Tibial nerve (tissue), 4 donors: ENCODE measurements around the gene SH3GL1. TPM values are rescaled to one million over a fixed set of nuclear protein-coding genes. Genes with fewer than 3 reads are reported as not detected.
A peak's percentile ranks its signal among the peaks of the same experiment; 100 is the strongest.

ENCODE experiments used
- DNase-seq, 2 donors: peaks; one replicate each; pipeline ENCODE4 v3.0.0-alpha.2; 2019; ENCODE audit warnings: low spot score in 2 of 2
- H3K27ac ChIP-seq, 4 donors: fragments of 200-600 bp; sonication (generic) in 3 of 4; one replicate each; pipeline ENCODE4 v1.5.1; 2017 to 2019; ENCODE audit warnings: mild to moderate bottlenecking in 1 of 4
- H3K27me3 ChIP-seq, 2 donors: fragments of 200-600 bp; sonication (generic) in 1 of 2; one replicate each; pipeline versions ENCODE4 v1.5.1 to v1.6.0; 2017 to 2019
- H3K36me3 ChIP-seq, 3 donors: fragments of 200-600 bp; sonication (generic); one replicate each; pipeline ENCODE4 v1.5.1; 2018 to 2019
- H3K4me1 ChIP-seq, 4 donors: fragments of 200-600 bp; sonication (generic) in 3 of 4; one replicate each; pipeline ENCODE4 v1.5.1; 2017 to 2019
- H3K4me3 ChIP-seq, 4 donors: fragments of 200-600 bp; sonication (generic) in 3 of 4; one replicate each; pipeline ENCODE4 v1.5.1; 2017 to 2019; ENCODE audit warnings: mild to moderate bottlenecking in 1 of 4, moderate library complexity in 1 of 4
- H3K9me3 ChIP-seq, 4 donors: fragments of 200-600 bp; sonication (generic) in 3 of 4; one replicate each; pipeline ENCODE4 v1.5.1; 2017 to 2019
- EP300 ChIP-seq, 2 donors: sonication (generic); formaldehyde crosslinking; IDR thresholded peaks; one replicate each; pipeline ENCODE4 v1.6.1; 2017; ENCODE audit warnings: antibody characterized with exemption in 2 of 2, mild to moderate bottlenecking in 1 of 2
- POLR2A ChIP-seq, 2 donors: fragments of 450-650 bp; IDR thresholded peaks; one replicate each; pipeline ENCODE4 v1.6.1; 2017; ENCODE audit warnings: antibody characterized with exemption in 2 of 2, mild to moderate bottlenecking in 2 of 2, moderate library complexity in 2 of 2
- WGBS, 2 donors: methylation state at CpG; one replicate each; pipeline ENCODE4 v1.1.5; 2018; 5-methylcytosine and 5-hydroxymethylcytosine counted together
- total RNA-seq, 4 donors: library from RNA; depleted of rRNA; stranded (reverse); fragments of >200 nt; gene quantifications; one replicate each; pipeline ENCODE4 v1.1.0, GENCODE V29; 2016
- TF ChIP-seq, protein P1 (sequence below), 5 experiments: fragments of 200-600 bp in 3 of 5; fragments of 450-650 bp in 2 of 5; sonication (generic) in 3 of 5; IDR thresholded peaks; one replicate each; pipeline ENCODE4 v1.5.1; 2016 to 2019; ENCODE audit warnings: antibody characterized with exemption in 5 of 5, mild to moderate bottlenecking in 3 of 5, moderate library complexity in 2 of 5

Gene SH3GL1
- total RNA-seq, 4 donors from 2014 or later: 35.0 to 64.8 (median 52.9) TPM

DNA sequence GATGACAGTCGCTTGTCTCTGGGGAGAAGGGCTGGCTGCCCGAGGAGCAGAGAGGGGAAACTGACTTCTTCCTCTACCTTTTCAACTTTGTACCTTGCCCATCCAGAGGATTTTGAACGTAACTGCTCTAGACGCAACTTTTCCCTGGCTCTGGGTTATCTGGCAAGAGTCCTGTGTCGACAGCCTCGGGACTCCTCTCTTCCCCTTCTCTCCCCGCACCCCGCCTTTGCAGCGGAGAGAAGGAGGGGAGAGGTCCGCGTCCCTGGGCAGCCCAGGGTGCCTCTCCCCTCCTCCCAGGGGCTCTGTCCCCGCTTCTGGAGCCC, 574 bp downstream of the SH3GL1 start:
- peaks cover 0 to 29% (median 0%) of the 10 kb centered on the region in 3 donors for H3K36me3 ChIP-seq
- peak overlapping the region; percentile 95 to 99 (median 96) for H3K27ac ChIP-seq
- H3K27me3 ChIP-seq: no peaks in the 10 kb centered on the region
- TF ChIP-seq EP300 (IDR thresholded peaks at IDR 0.05): peak in 1 of 2 donors; percentile 42
- no peak for TF ChIP-seq POLR2A (IDR thresholded peaks at IDR 0.05)
- H3K4me3 ChIP-seq: peak overlapping the region; percentile 90 to 99 (median 96)
- H3K4me1 ChIP-seq: peaks cover 0 to 64% (median 43%) of the 10 kb centered on the region in 4 donors
- no peaks in the 10 kb centered on the region for H3K9me3 ChIP-seq
- 0 to 1% methylated on average over 2 to 12 of the region's 12 CpGs for WGBS, 2 donors
- DNase-seq: no peak

- Histone ChIP-seq H3K4me3 (no peak overlapping the region), H3K27me3 (no peaks in the 10 kb centered on the region), H3K27ac (peak overlapping the region; percentile 12 to 99 (median 76)), H3K9me3 (no peaks in the 10 kb centered on the region), H3K36me3 (peaks cover 0 to 31% (median 0%) of the 10 kb centered on the region in 3 donors), H3K4me1 (peaks cover 0 to 80% (median 60%) of the 10 kb centered on the region in 4 donors)
- WGBS, 2 donors: 46 to 50% methylated on average over 15 of the region's 15 CpGs
- TF ChIP-seq POLR2A (IDR thresholded peaks at IDR 0.05) (no peak), EP300 (IDR thresholded peaks at IDR 0.05) (no peak)
- TF ChIP-seq, protein P1, sequence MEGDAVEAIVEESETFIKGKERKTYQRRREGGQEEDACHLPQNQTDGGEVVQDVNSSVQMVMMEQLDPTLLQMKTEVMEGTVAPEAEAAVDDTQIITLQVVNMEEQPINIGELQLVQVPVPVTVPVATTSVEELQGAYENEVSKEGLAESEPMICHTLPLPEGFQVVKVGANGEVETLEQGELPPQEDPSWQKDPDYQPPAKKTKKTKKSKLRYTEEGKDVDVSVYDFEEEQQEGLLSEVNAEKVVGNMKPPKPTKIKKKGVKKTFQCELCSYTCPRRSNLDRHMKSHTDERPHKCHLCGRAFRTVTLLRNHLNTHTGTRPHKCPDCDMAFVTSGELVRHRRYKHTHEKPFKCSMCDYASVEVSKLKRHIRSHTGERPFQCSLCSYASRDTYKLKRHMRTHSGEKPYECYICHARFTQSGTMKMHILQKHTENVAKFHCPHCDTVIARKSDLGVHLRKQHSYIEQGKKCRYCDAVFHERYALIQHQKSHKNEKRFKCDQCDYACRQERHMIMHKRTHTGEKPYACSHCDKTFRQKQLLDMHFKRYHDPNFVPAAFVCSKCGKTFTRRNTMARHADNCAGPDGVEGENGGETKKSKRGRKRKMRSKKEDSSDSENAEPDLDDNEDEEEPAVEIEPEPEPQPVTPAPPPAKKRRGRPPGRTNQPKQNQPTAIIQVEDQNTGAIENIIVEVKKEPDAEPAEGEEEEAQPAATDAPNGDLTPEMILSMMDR (IDR thresholded peaks at IDR 0.05): no peak
- no peak for DNase-seq
These were observed 3.2 kb downstream of the SH3GL1 start for GRCh38 chr19:4396949-4397783.

DNA sequence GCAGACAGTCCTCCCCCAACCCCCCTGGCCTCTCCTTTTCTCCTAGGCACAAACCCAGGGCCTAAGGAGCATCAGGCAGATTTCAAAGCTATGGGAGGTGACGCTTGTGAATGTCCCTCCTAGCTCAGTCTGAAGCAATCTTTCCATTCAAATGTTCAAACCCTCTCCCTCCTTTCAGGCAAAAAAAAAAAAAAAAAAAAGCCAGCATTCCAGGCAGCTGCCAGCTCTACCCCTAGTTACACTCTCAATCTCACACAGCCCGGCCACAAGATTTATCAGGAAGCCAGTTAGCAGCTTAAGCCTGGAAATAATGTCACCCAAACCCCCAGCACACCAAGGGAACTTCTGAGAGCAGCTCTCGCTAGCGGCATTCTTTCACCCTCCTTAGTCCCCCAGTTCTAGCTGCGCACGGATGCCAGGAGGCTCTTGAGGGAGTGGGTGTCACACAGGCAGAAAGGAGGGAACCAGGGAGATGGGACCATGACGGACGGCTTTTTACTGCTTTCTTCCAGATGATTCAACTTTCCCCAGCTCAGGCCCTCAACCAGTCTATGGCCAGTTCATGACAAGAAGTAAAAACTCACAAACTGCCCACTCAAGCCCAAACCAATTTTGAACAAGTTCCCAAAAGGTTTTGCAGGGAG, 6.3 kb downstream of the SH3GL1 start:
- Histone ChIP-seq H3K9me3 (no peaks in the 10 kb centered on the region), H3K4me1 (peaks cover 5 to 96% (median 78%) of the 10 kb centered on the region in 4 donors), H3K27me3 (no peaks in the 10 kb centered on the region), H3K36me3 (peaks cover 0 to 31% (median 0%) of the 10 kb centered on the region in 3 donors), H3K27ac (peak overlapping the region; percentile 5 to 92 (median 70)), H3K4me3 (peak overlapping the region in 1 of 4 donors; percentile 10)
- 26 to 31% methylated on average over 8 of the region's 8 CpGs for WGBS, 2 donors
- no peak for DNase-seq
- no peak for TF ChIP-seq EP300 (IDR thresholded peaks at IDR 0.05)
- TF ChIP-seq, protein P1 (IDR thresholded peaks at IDR 0.05): no peak
- no peak for TF ChIP-seq POLR2A (IDR thresholded peaks at IDR 0.05)

- Histone ChIP-seq H3K27ac (peak overlapping the region; percentile 57 to 92 (median 78)), H3K36me3 (peaks cover 0 to 23% (median 0%) of the 10 kb centered on the region in 3 donors), H3K27me3 (no peaks in the 10 kb centered on the region), H3K4me1 (peaks cover 5 to 96% (median 79%) of the 10 kb centered on the region in 4 donors), H3K9me3 (no peaks in the 10 kb centered on the region), H3K4me3 (no peak overlapping the region)
- TF ChIP-seq, protein P1 (IDR thresholded peaks at IDR 0.05): no peak
- peak; percentile 31 to 85 for TF ChIP-seq EP300 (IDR thresholded peaks at IDR 0.05)
- DNase-seq: no peak
- WGBS, 2 donors: 49 to 67% methylated on average over 15 to 19 of the region's 20 CpGs
These were observed 8.5 kb downstream of the SH3GL1 start for GRCh38 chr19:4391701-4392483.

- H3K4me3 ChIP-seq: no peak overlapping the region
- WGBS, 2 donors: 47 to 51% methylated on average over 9 of the region's 9 CpGs
- peaks cover 0 to 17% (median 0%) of the 10 kb centered on the region in 3 donors for H3K36me3 ChIP-seq
- peaks cover 5 to 95% (median 77%) of the 10 kb centered on the region in 4 donors for H3K4me1 ChIP-seq
- no peak for DNase-seq
- no peaks in the 10 kb centered on the region for H3K9me3 ChIP-seq
- no peaks in the 10 kb centered on the region for H3K27me3 ChIP-seq
- H3K27ac ChIP-seq: peak overlapping the region; percentile 57 to 92 (median 78)
- TF ChIP-seq, protein P1 (IDR thresholded peaks at IDR 0.05): no peak
- TF ChIP-seq POLR2A (IDR thresholded peaks at IDR 0.05) (no peak), EP300 (IDR thresholded peaks at IDR 0.05) (no peak)
These were observed 9.0 kb downstream of the SH3GL1 start for GRCh38 chr19:4391306-4391693.
